ENCODE results near the gene RYR2.

Gene RYR2

DNA sequence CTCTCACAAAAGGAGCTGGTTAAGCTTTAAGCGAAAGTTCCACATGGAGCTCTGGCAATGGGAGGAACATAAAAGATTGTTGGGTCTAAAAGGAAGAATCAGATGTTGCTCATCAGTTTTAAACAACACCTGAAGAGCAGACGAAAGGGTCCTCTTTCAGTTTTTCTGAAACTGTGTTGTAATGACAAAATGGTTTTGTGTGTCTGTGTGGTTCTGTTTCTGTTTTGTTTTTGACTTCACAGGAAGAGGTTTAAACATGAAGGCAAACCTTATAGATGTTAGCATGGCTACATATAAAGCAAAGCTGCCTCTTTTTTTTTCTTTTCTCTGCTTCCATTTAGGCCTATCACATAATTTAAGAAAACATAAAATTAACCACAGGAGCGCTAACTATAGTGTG lies 712.6 kb downstream of the RYR2 start:
- DNase-seq: no peak

DNA sequence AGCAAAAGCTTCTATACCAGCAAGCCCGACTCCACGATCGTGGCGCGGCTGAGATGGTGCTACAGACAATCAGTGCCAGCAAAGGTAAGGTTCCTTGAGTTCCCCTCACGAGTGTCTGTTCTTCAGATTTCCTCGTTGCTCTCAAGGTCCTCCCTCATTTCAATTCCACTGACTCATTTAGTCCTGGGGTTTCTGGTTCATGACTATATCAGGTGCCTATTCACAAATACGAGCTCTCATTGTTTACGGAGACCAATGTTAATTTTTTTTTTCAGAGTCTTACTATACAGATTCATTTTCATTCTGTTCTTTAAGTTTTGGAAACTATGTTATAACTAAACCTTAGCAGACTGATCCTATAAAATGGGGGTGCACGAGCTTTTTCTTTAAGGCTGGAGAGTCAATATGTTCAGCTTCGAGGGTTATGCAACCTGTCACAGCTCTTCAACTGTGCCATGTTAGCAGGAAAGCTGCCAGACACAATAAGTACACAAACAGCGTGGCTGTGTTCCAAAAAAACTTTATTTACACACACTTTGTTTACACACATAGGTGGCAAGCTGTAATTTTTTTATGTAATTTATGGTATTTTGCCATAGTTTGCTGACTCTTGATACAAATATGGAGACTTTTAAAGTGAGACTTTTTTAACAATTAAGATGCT lies 714.5 kb downstream of the RYR2 start:
- no peak for DNase-seq

DNA sequence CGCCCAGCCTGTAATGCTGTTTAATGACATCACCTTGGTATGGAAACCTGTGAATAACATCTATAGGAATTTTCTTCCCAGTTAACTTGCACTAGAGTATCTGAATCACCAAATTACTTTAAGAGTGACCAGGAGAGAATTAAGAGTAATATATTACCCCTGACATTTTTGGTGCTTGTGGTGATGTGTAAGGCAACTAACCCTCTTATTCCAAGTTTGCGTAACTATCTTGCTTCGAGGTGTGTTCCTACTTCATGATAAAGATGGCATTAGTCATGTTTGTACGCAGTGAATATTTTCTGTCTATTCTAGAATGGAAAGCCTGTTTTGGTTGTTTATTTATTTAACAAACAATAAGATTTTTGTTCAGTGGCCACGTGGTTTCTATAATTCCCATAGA lies 717.4 kb downstream of the RYR2 start:
- DNase-seq: no peak

DNA sequence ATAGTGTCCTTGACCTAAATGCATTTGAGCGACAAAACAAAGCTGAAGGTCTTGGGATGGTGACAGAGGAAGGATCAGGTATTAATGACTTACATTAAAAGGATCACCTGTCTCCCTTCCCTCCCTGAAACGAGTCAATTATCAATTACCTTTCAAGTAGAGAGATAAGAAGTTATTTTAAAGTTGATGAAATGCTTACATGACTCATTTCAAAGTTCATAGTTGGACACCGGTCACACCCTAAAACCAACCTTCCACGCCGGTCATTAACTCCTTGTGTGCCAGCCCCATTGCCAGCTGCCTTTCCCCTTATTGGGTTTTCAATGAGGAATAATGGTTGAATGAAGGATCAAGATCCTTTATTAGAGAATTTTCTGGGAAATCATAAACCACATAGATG lies 719.0 kb downstream of the RYR2 start:
- no peak for DNase-seq

DNA sequence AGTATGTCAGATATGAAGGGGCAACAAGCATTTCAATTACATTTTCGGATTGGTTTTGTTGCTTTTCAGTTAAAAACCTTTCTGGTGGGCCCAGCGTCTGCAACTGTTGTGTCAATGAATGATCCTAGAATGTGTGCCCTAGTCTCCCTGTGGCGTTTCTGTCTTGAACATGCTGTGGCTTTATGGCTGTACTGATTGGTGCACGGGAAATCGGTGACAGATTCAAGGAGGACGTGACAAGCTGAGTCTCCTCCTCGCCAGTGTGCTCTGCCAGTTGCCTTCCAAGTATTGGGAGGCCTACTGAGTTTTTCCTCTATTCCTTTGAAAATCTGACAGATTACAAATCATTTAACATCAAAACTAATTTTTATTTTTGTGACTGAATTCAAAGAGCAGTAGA lies 721.2 kb downstream of the RYR2 start:
- no peak for DNase-seq

DNA sequence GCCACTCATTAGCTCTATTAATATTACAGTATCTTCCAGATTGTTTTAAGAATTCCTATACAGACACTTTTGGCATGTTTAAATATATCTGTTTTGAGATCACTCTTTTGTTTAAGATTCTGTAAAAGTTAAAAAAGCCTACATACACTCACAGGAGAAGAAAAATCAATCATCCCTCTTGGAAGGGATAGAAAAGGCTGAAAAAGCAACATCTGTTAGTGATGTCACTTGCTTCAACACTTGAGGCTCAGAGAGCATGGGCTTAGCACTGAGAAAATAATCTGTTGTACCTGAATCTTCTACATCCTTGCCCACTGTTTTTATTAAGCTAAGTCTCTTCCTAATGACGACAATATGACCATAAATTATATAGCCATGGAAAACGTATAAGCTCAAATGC lies 721.8 kb downstream of the RYR2 start:
- DNase-seq: no peak

DNA sequence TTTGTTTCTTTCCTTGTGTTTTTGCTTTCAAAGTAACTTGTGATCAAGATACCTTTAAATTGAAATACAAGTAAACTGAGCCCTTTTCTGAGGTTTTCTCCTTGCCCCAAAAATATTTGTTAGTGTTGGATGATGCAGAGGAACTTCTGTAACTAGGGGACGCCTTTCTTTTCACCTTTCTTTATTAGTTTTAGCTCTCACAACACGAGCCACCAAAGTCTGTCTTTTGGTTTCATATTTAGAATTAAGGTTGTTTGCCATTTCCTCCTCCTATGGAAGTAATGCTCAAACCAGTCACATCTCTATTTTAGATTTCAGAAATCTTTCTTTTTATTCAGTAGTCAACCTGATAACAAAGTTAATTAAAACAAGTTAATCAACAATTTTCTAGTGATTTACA lies 727.9 kb downstream of the RYR2 start:
- DNase-seq: no peak

DNA sequence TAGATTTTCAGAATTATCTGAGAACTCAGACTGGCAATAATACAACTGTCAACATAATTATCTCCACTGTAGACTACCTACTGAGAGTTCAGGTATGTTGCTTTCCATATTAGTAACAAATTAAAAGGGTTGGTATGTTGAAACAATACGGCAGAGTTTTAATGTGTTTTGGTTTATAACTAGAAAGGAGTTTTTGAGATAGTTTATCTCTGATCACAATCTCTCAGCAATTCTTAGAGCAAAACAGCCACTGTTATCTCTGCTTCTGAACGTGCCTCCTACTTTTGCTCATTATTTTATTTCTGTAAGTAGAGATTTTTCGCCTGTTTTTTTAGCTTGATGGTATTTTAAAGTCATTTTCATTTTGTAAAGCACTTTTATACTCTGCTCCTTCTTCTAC lies 730.0 kb downstream of the RYR2 start:
- DNase-seq: no peak

DNA sequence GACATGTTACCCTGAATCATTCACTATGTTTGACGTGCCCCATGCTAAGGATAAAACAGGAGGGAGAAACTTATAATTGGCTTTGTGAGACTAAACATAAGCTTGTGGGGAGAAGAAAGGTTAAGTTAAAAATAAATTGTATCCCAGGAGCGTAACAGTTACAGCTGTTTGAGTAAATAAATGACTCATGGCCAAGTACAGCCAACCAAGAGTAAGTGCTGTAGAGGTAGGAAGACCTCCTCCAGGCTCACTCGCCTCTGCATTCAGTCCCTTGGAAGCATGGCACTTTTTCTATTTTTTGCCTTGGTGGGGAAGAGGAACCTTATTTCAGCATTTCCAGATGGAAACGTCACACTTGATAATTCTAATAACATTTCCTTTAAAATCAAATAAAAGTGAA lies 732.3 kb downstream of the RYR2 start:
- no peak for DNase-seq

DNA sequence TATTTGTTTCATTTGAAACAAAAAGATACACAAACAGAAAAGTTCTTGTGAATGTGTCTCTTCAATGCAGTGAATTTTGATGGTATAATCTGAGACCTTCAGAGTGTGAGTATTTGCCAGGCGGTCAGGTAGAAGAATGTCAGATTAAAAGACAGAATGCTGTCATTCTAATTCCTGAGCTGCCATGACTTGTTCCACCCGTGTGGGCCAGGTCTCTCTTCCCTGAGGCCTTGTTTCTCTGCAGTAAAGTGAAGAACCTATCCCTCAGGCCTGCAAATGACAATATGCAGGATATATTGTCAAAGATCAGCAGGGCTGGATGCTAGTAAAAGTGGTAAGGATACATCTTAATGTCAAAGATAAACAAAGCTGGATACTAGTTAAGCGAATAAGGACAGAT lies 737.4 kb downstream of the RYR2 start:
- no peak for DNase-seq

DNA sequence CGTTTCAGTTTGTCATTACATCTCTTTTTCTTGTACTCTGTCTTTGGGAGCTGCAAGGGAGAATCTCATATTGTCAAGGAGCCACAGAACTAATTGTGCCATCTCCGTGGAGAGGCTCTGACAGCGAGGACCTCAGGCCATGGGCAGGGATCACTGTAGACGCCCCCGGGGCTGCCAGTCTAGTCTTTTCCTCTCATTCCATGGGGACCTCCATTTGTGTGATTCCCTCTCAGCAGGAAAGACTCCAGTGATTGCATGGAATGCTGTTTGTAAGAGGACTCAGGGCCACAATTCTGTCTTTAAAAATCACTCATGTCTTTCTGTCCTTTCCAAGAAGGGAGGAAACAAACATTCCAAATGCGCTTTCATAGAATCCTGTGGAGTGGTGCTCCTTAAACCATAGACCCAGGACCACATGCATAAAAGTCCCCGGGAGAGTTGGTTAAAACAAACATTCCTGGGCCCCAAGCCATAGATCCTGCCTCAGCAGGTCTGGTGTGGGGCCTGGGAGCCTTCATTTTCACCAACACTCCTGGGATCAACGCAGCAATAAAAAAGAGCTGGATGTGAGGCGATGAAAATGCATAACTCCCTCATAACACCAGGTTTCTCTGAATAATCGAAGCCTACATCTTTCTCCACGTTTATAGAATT lies 744.2 kb downstream of the RYR2 start:
- no peak for DNase-seq

DNA sequence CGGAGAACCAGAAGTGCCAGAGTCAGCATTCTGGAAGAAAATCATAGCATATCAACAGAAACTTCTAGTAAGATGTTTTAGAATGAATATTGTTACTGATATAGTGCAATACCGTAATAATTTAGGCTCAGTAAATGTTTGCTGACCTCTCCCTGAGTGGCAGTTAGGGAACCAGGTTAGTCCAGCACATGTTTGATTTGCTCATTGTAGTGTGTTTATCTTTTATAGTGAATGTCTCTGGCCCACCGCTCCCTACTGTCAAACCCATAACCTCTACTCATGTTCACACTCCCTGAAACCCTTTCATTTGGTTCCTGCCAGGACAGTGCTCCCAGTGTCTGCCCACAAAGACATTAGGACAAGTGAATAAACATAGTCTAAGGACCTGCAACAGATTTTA lies 746.1 kb downstream of the RYR2 start:
- no peak for DNase-seq

DNA sequence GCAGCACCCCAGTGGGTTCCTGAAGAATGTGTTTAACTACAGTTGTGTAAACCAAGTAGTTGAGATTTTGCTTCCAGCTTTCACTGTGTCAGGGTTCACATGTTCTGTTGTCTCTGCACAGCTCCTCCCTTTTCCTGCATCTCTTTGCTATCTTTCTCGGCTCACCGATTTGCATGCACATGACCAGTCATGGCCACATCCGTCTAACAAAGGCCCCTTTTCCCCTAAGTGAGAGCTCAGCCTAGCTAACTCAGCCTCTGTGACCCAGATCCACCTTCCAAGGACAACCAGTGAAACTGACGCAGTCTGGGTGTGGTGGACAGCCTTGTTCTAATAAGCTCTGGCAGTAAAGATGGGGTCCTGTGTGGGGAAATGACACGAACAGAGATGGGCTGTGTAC lies 747.6 kb downstream of the RYR2 start:
- DNase-seq: peak; percentile 11

DNA sequence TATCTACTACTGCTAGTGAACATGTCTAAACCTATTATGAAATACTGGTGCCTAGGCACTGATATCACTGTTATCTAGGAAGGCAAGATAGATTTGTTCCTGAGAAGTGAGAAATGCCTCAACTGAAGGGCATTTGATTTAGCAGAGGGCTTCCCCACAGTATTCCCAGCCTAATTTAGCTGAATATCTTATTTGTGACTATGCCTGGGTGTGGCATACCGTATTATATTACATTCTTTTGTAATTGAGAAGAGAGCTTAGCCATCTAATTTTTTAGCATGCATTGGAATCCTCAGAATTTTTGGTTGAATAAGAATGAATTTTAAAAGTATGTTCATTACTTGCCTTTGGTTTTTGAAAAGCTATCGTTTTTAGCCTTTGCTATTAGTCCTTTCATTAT lies 749.6 kb downstream of the RYR2 start:
- DNase-seq: no peak

DNA sequence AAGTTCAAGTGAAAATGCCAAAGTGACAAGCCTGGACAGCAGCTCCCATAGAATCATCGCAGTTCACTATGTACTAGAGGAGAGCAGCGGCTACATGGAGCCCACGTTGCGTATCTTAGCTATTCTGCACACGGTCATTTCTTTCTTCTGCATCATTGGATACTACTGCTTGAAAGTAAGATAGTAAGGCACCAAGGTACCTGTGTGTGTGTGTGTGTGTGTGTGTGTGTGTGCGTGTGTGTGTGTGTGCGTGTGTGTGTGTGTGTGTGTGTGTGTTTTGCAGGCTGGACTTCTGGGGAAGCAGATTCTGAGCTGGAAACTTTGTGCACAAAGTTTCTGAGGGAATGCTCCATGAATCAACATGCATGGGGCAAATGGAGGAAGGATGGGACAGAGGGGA lies 750.2 kb downstream of the RYR2 start:
- DNase-seq: no peak

DNA sequence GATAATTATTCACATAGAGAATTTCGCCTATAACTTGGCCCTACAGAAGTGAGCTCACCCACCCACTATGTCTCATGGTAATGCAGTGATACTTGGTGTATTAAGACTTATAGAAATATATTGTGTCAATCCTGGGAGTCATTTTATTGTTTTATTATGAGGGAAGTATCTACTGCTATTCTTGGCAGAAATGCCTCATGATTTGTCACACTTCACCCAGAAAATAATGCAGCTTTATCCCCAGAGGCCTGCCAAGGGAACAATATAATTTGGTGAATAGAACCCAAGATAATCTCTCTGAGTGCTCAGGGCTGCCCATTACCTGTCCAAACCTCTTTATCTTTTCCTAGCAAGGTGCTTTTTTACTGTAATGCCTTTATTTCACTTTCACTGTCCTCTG lies 750.7 kb downstream of the RYR2 start:
- no peak for DNase-seq

DNA sequence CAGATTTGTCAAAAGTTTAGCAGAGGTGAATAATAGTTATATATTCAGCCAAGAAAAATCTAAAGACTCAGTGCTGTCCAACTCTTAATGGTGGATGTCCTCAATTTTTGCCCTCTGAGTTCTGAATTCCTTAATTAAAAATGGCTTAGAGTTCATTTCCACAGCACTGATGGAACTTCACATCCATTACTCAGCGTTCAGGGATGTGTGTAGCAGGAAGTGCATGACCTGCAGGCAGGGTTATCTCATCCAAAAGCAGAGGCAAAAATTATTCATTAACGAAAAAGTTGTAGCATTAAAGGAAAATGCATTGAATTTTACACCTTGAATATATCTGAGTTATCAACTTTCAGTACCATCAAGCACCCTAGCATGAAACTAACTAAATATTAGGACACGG lies 752.1 kb downstream of the RYR2 start:
- no peak for DNase-seq

DNA sequence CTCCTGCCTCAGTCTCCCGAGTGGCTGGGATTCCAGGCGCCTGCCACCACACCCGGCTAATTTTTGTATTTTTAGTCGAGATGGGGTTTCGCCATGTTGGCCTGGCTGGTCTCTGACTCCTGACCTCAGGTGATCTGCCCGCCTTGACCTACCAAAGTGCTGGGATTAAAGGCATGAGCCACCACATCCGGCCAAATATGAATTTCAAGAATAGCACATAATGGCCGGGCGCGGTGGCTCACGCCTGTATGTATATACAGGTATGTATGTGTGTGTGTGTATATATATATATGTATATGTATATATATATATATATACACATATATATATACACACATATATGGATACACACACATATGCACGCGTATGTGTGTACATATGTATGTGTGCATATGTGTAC lies 753.6 kb downstream of the RYR2 start:
- DNase-seq: no peak

DNA sequence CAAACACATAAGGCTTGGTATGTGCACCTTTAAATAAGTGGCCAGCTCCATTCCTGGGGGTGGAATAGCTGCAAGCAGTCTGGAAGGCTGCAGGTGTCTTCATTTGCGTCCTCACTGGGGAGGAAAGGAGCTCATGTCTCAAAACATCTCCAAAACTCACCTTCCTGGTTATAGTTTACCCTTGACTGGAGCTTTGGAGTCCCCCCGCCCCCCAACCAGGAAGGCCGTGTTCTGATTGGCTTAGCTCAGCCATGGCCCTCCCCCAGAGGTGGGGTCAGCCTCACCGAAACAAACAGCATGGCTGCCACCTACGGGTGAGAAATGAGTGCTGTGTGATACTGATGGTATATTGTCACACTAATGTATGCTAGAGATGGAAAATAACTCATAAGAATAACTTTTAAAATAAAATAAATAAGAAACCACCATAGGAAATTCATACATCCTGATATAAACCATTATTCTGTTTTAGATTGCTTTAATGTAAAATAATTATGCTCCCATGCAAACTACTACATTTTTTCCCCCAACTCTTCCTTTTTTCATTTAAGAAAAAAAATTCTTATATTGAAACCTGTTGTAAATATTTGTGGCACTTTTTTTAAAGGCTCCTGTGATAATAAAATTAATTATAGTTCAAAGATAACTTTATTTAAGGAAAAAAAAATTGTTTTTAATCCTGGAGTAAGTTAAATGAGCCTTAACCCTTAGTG lies 757.9 kb downstream of the RYR2 start:
- peak; percentile 64 for DNase-seq

DNA sequence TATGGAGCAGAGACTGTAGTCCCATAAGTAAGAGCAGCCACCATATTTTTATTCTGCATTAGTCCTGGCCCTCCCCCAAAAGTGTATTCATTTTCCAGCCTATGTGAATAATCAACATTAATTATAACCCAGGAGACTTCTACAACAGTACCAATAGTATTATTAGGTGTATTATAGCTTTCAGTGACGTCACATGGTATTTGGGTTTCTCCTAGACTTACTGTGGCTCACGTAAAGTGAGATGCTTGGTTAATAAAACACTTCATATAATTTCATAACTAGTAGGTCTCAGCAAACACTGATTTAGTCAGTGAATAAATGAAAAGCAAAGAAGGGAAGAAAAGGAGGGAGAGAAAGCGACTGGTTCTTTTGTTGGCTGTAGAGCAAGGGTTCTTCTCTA lies 762.5 kb downstream of the RYR2 start:
- DNase-seq: no peak

DNA sequence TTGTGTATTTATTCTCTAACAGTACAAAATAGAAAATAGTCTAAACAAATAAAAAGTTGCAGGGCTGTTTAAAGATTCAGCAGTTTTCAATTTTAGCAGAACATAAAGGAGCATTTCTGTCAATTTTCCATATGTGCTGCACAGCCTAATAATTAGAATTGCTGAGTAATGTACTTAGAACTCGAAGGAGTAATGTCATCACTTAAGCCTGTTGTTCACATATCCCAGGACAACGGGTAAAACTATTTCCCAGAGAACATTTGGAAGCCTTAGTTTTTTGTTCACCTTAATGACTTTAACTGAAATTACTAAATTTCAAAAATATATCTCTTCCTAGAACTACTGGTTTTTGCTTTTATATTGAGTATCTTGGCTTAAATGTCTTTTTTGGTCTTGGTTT lies 767.1 kb downstream of the RYR2 start:
- no peak for DNase-seq

DNA sequence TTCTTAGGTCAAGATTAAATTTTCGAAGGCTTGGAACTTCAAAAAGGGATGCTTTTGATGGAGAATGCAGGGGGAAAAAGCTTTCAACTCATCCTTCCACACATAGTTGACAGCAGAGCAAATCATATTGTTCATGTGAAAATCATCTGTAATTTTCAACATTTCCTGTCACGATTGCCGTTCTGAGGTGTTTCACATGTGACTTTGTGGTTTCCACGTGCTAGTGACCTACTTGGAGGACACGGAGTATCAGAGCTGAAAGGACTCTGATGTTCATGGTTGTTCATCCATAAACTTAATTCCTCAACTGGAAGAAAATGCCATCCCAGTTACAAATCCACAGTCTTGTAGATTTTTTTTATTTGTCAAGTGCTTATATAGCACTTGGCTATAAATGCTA lies 769.6 kb downstream of the RYR2 start:
- DNase-seq: peak; percentile 1

DNA sequence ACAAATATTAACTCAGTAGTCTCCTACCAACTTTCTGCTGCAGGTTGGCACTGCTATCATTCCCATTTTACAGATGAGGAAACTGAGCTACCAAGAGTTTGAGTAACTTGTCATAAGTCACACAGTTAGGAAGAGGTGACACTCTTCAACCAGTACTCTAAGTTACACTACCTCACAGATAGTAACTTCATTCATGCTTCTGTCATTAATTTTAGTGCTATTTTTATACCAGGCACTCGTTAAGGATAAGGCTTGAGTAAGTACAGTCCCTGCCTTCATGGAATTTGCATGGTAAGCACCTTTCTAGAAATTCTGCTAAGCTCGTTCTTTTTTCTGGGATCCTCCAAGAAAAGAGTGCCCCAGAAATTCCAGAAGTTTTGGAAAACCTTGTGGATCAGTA lies 770.1 kb downstream of the RYR2 start:
- no peak for DNase-seq

DNA sequence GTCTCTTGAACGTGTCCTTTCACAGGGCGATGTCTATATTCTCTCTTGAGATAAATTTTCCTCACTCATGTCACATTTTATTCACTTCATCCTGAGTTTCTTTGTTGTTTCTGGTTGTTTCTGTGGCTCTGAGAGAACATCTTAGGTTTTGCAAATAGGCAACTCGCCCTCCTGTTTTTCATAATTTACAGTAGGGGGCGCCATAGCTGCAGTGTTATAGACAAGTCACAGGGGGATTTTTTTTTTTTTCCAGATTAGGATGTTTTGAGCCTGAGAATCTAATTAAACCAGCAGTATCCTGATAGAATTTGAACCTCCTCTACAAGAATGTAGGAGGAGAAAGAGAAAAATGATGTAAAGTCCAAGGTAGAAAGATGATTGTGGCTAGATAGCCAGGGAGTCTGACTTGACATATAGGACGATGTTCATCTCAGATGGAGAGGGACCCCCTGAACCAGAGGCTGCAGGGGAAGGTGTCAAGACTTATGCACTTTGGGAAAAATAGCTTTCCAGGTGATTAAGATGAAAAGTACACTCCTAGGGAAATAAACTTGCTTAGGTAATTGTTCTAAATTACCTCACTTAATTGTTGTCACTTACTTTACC lies 772.4 kb downstream of the RYR2 start:
- no peak for DNase-seq

Data from CD4-positive, alpha-beta T cell treated with Interleukin-21 for 1 hour (primary cell).